ENCODE data around the gene SCAMP3. TPM values are rescaled to one million over a fixed set of nuclear protein-coding genes. Genes with fewer than 3 reads are reported as not detected.
A peak's percentile ranks its signal among the peaks of the same experiment; 100 is the strongest.
"Not testable (repeated sequence)": the region's sequence is repeated elsewhere in the genome, so short reads cannot be mapped to it uniquely, and the experiment has no call there.

Gene SCAMP3
- total RNA-seq, 2 experiments from 2014 or later = 77.9 to 84.2 TPM

DNA sequence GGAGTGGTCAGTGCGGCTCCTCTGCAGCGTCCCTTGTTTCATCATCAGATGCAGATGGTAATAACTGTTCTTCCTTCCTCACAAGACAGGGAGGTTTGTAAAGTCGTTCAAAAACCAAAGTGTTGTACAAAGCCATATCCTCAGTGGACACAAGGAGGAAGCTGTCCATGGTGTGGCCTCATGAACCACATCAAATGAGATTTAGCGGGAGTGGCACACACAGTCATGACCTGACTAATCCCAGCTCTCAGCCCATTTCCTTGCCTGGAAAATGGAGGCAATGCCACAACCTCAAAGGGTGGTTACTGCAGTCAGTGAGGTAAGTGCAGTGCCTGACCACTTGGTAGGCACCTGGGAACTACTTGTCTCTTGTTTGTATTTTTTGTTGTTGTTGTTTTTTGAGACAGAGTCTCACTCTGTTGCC lies 20.3 kb downstream of the SCAMP3 start:
- Mint-ChIP-seq H3K36me3 (ENCODE audit: low read depth) (peaks cover 28% of the 10 kb centered on the region), H3K4me1 (ENCODE audit: low read depth) (peaks cover 52% of the 10 kb centered on the region), H3K27me3 (ENCODE audit: low read depth) (peaks cover 2% of the 10 kb centered on the region), H3K27ac (peak overlapping the region; percentile 87), H3K4me3 (peak overlapping the region; percentile 87), H3K9me3 (ENCODE audit: insufficient read depth) (no peaks in the 10 kb centered on the region)
- ATAC-seq = no peak
- ChIA-PET POLR2A (interaction anchor here (0.6 to 4.0 kb wide), 4 partner anchors 14 to 225 kb away, joined by 3 to 22 read pairs (median 4); partner anchors contain the start of gene KRTCAP2), CTCF (interaction anchor here (0.8 to 4.2 kb wide), 6 partner anchors 9 to 81 kb away, joined by 3 to 25 read pairs (median 9); partner anchors contain the start of gene THBS3)
- DNase-seq = no peak

DNA sequence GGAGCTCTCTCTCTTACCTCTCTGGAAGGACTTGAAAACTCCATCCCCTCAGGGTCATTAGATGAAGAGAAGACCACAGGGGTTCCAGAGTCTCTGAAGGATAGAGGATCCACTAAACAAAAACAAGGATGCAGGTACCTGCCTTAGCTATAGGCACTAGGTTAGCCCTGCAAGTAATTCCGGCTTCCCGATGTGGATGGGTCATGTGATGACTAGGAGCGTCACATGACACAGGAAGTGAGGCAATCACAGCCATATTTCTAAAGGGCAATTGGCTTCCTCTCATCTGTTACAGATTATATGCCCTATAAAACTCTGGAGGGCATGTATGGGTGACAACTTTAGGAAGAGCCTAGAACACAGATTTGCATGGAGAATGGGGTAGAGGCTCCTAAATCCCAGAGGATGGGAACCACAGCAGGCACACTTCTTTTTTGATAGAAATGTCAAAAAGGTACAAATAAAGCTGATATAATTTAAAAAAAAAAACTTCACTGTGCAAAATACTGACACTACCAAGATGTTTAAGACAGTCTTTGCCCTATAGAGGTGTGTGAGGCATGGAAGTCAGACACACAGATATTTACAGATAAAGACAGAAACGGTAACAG lies 21.0 kb downstream of the SCAMP3 start:
- H3K27ac Mint-ChIP-seq = peak overlapping the region; percentile 87
- ChIA-PET POLR2A (interaction anchor here (0.6 to 4.0 kb wide), 5 partner anchors 13 to 226 kb away, joined by 3 to 22 read pairs (median 4); partner anchors contain the start of genes KRTCAP2, MTX1 and THBS3), CTCF (interaction anchor here (0.8 to 4.2 kb wide), 7 partner anchors 10 to 82 kb away, joined by 3 to 25 read pairs (median 7); partner anchors contain the start of genes KRTCAP2 and THBS3)
- no peaks in the 10 kb centered on the region for H3K9me3 Mint-ChIP-seq (ENCODE audit: insufficient read depth)
- H3K27me3 Mint-ChIP-seq (ENCODE audit: low read depth) = peaks cover 2% of the 10 kb centered on the region
- H3K4me1 Mint-ChIP-seq (ENCODE audit: low read depth) = peaks cover 53% of the 10 kb centered on the region
- DNase-seq = peak; percentile 84
- ATAC-seq = peak; percentile 26
- H3K4me3 Mint-ChIP-seq = peak overlapping the region; percentile 87
- H3K36me3 Mint-ChIP-seq (ENCODE audit: low read depth) = peaks cover 28% of the 10 kb centered on the region

DNA sequence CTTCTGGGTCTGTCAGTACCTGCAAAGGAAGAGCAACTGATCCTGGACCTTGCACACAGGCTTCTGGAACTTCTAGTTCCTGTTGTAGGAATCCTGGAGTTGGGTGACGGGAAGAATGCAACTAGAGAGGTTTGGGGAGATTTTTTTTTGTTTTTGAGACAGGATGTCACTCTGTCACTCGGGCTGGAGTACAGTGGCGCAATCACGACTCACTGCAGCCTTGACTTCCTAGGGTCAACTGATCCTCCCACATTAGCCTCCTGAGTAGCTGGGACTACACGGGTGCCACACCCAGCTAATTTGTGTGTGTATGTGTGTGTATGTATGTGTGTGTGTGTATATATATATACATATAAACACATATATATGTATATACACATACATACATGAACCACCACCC lies 25.7 kb downstream of the SCAMP3 start:
- ChIA-PET CTCF (no interaction called here), POLR2A (no interaction called here)
- H3K4me3 Mint-ChIP-seq = no peak overlapping the region
- H3K9me3 Mint-ChIP-seq (ENCODE audit: insufficient read depth) = no peaks in the 10 kb centered on the region
- ATAC-seq (no peak), DNase-seq (no peak)
- H3K36me3 Mint-ChIP-seq (ENCODE audit: low read depth) = peaks cover 28% of the 10 kb centered on the region
- H3K4me1 Mint-ChIP-seq (ENCODE audit: low read depth) = peaks cover 26% of the 10 kb centered on the region
- H3K27me3 Mint-ChIP-seq (ENCODE audit: low read depth) = no peaks in the 10 kb centered on the region
- H3K27ac Mint-ChIP-seq = no peak overlapping the region

DNA sequence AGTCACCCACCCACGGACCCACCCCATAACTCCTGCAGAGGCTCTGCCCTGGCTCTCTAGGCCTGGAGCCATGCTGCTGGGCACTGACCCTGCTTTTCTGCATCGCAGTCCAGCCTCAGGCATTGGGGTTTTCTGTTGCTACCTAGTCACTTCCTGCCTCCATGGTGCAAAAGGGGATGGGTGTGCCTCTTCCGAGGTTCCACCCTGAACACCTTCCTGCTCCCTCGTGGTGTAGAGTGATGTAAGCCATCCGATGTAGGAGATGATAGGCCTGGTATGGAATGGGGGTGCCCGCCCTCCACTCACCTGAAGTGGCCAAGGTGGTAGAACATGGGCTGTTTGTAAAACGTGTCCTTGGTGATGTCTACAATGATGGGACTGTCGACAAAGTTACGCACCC lies 26.8 kb downstream of the SCAMP3 start:
- POLR2A ChIA-PET; CTCF ChIA-PET; H3K9me3 Mint-ChIP-seq (ENCODE audit: insufficient read depth); H3K4me3 Mint-ChIP-seq; DNase-seq; H3K27me3 Mint-ChIP-seq (ENCODE audit: low read depth); ATAC-seq: not testable (repeated sequence)
- Mint-ChIP-seq H3K36me3 (ENCODE audit: low read depth) (peaks cover 24% of the 10 kb centered on the region), H3K4me1 (ENCODE audit: low read depth) (peaks cover 15% of the 10 kb centered on the region), H3K27ac (peak overlapping the region; percentile 65)

DNA sequence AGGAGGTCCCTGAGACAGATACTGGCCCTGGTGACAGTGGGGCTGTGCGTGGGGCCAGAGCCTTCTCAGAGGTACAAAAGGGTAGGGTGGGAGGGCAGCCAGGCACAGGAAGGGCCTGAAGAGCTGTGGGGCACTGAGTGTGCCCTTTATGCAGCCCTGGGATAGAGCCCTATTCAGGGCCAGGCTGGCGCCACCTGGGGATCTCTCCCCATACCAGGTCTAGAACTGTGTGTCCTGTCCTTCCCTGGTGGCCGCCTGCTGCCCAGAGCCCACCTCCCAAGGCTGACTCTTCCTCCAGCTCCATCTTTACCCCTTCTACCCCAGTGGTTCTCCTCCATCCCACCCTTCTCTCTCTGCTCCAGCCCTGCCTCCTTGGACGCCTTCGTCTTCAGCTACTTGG lies 28.7 kb downstream of the SCAMP3 start:
- POLR2A ChIA-PET; H3K9me3 Mint-ChIP-seq (ENCODE audit: insufficient read depth); ATAC-seq; H3K27me3 Mint-ChIP-seq (ENCODE audit: low read depth); CTCF ChIA-PET; DNase-seq; H3K27ac Mint-ChIP-seq; H3K4me3 Mint-ChIP-seq: not testable (repeated sequence)
- Mint-ChIP-seq H3K4me1 (ENCODE audit: low read depth) (peaks cover 13% of the 10 kb centered on the region), H3K36me3 (ENCODE audit: low read depth) (peaks cover 17% of the 10 kb centered on the region)

DNA sequence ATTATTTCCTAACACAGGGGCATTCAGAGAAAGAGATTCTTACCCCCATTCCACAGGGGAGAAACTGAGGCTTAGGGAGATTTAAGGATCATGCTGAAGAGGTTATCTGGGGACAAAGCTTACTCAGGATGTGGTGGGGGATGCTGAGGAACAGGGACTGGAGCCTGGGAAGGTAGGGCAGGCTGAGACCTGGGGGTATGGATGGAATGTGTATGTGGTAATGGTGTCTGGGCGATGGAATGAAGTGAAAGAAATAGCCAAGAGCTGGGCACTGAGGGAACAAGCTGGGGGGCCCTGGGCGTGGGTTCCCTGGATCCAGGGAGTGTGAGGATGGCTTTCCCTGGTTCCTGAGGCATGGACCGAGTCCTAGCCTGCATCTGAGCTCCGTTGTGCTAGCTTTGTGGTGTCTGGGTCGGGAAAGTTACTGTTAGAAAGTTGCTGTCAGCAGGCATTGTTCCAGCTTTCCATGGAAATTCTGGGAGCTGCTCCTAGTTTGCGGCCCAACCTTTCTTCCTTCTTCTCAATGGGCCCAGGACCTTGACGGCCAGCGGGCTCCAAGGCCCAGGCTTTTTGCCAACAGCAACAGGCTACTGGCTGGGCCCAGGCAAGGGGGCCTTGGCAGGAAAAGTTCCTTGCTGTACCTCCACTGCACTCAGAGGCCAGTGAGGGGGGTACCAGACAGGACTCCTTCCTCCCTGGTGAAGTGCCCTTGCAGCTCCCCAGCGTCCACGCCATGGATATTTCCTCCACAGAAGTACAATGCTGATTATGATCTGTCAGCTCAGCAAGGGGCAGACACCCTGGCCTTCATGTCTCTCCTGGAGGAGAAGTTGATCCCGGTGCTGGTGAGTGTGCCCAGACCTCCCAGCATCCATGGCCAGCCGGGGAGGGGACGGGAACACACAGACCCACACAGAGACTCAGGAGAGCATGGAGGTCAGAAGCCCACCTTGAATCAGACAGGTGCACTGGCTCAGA lies 29.9 kb downstream of the SCAMP3 start:
- not testable (repeated sequence) for H3K9me3 Mint-ChIP-seq (ENCODE audit: insufficient read depth); H3K27me3 Mint-ChIP-seq (ENCODE audit: low read depth); H3K4me3 Mint-ChIP-seq; ATAC-seq; H3K27ac Mint-ChIP-seq; DNase-seq
- Mint-ChIP-seq H3K36me3 (ENCODE audit: low read depth) (peaks cover 16% of the 10 kb centered on the region), H3K4me1 (ENCODE audit: low read depth) (peaks cover 21% of the 10 kb centered on the region)
- ChIA-PET POLR2A (interaction anchor here (1.2 kb wide), 1 partner anchor 12 kb away, joined by 4 read pairs; no protein-coding TSS in a partner anchor), CTCF (interaction anchor here (1.9 kb wide), 1 partner anchor 18 kb away, joined by 5 read pairs; no protein-coding TSS in a partner anchor)

DNA sequence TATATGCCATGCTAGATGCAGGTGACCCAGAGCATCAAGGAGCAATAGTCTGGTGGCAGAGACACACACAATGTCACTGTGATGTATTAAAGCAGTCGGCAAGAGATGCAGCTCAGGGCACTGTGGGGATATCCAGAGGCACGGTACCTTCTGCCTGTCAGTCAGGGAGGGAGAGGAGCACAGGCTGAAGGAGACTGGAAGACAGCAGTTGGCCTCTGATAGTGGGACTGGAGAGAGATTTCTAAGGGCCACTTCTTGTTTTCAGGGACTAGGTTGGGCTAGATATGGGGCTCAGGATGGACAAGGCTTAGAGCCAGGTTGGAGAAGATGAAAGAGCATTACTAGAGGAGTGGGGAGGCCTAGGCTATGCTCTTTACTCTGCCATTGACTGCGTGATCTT lies 30.9 kb downstream of the SCAMP3 start:
- ATAC-seq; H3K9me3 Mint-ChIP-seq (ENCODE audit: insufficient read depth); POLR2A ChIA-PET; DNase-seq; H3K4me3 Mint-ChIP-seq; H3K27ac Mint-ChIP-seq; H3K27me3 Mint-ChIP-seq (ENCODE audit: low read depth): not testable (repeated sequence)
- CTCF ChIA-PET = interaction anchor here (1.9 kb wide), 1 partner anchor 19 kb away, joined by 5 read pairs; no protein-coding TSS in a partner anchor
- Mint-ChIP-seq H3K4me1 (ENCODE audit: low read depth) (peaks cover 23% of the 10 kb centered on the region), H3K36me3 (ENCODE audit: low read depth) (peaks cover 11% of the 10 kb centered on the region)

DNA sequence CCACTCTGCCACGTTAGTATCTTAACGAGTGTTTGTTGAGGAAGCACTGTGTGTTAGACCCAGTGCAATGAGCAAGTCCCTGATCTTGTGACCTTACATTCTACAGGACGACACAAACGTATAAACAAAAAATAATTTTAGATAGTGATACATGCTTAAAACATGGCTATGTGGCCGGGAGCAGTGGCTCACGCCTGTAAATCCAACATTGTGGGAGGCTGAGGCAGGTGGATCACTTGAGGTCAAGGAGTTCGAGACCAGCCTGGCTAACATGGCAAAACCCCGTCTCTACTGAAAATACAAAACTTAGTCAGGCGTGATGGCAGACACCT lies 34.1 kb downstream of the SCAMP3 start:
- ATAC-seq (no peak), DNase-seq (no peak)
- H3K9me3 Mint-ChIP-seq (ENCODE audit: insufficient read depth) = no peaks in the 10 kb centered on the region
- ChIA-PET POLR2A (interaction anchor here (1.1 to 3.0 kb wide), 9 partner anchors 9 to 80 kb away, joined by 3 to 39 read pairs (median 7); partner anchors contain the start of genes FDPS, KRTCAP2, MTX1 and THBS3), CTCF (interaction anchor here (1.2 to 6.6 kb wide), 6 partner anchors 15 to 55 kb away, joined by 3 to 134 read pairs (median 20); partner anchors contain the start of genes KRTCAP2, MTX1 and THBS3)
- peak overlapping the region; percentile 94 for H3K27ac Mint-ChIP-seq
- no peaks in the 10 kb centered on the region for H3K27me3 Mint-ChIP-seq (ENCODE audit: low read depth)
- H3K36me3 Mint-ChIP-seq (ENCODE audit: low read depth) = peaks cover 12% of the 10 kb centered on the region
- H3K4me1 Mint-ChIP-seq (ENCODE audit: low read depth) = peaks cover 33% of the 10 kb centered on the region
- peak overlapping the region; percentile 91 for H3K4me3 Mint-ChIP-seq

DNA sequence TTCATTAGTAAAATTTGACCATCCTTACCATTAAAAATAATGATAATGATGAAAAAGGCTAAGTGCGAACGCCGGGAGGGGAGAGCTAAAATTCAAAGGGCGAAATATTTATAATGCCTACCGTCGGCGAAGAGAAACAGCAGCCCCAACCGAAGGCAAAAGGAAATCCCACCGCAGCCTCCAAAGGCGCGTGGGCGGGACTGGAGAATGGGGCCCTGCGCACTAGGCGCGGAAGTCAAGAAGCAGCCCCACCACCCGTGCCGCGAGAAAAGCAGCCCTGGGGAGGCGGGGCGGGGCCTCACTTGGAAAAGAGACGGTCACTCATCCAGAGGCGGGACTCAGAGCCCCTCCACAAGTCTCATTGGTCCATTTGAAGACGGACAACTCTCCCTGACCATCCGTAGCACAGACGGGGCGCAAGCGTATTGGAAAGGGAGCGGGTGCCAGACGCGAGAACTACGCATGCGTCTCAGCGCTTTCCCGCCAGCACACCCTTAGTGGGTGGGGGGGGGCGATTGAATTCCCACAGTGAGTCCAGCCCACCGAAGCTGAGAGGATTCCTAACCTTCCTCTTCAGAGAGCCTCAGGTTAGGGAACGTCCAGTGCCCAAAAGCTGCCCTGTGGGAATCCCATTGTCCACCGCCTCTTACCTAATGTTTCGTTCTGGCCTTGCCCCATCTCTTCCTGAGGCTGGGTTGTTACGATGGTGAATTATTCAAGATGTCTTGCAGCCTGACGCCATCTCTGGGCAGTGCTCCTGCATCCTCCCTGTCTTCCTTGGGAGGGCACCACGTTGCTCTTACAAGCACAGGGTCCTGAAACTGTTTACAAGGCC lies 34.7 kb downstream of the SCAMP3 start:
- ATAC-seq = peak; percentile 96
- CTCF ChIA-PET = interaction anchor here (0.7 to 6.6 kb wide), 17 partner anchors 9 to 518 kb away, joined by 3 to 134 read pairs (median 3); partner anchors contain the start of genes KRTCAP2, MTX1 and THBS3
- DNase-seq = peak; percentile 99
- peaks cover 33% of the 10 kb centered on the region for H3K4me1 Mint-ChIP-seq (ENCODE audit: low read depth)
- POLR2A ChIA-PET = interaction anchor here (0.6 to 3.0 kb wide), 13 partner anchors 8 to 566 kb away, joined by 3 to 39 read pairs (median 5); partner anchors contain the start of genes FDPS, KRTCAP2, MTX1 and THBS3
- no peaks in the 10 kb centered on the region for H3K27me3 Mint-ChIP-seq (ENCODE audit: low read depth)
- H3K9me3 Mint-ChIP-seq (ENCODE audit: insufficient read depth) = no peaks in the 10 kb centered on the region
- peak overlapping the region; percentile 91 for H3K4me3 Mint-ChIP-seq
- H3K27ac Mint-ChIP-seq = peak overlapping the region; percentile 94
- H3K36me3 Mint-ChIP-seq (ENCODE audit: low read depth) = peaks cover 12% of the 10 kb centered on the region

DNA sequence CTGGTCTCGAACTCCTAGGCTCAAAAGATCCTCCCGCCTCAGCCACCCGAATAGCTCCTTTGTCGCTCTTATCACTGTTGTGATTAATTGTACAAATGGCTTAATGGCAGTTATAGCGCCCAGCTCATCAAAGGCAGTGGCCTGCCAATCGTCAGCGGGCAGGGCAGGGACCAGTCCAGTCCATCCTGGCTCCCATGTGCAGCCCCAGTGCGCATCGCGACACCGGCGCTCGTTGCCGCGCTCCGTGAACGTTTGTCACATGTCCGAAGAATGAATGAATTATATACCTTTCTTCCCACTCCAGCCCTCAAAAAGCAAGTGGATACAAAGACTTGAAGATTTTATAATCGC lies 35.3 kb downstream of the SCAMP3 start:
- CTCF ChIA-PET = interaction anchor here (0.7 to 6.6 kb wide), 16 partner anchors 9 to 518 kb away, joined by 3 to 134 read pairs (median 4); partner anchors contain the start of genes KRTCAP2, MTX1 and THBS3
- Mint-ChIP-seq H3K4me1 (ENCODE audit: low read depth) (peaks cover 33% of the 10 kb centered on the region), H3K36me3 (ENCODE audit: low read depth) (peaks cover 12% of the 10 kb centered on the region), H3K9me3 (ENCODE audit: insufficient read depth) (no peaks in the 10 kb centered on the region), H3K27me3 (ENCODE audit: low read depth) (no peaks in the 10 kb centered on the region), H3K27ac (peak overlapping the region; percentile 94), H3K4me3 (peak overlapping the region; percentile 91)
- ATAC-seq (peak; percentile 45), DNase-seq (peak; percentile 70)
- POLR2A ChIA-PET = interaction anchor here (0.6 to 3.0 kb wide), 11 partner anchors 8 to 567 kb away, joined by 3 to 39 read pairs (median 5); partner anchors contain the start of genes MTX1 and THBS3

All from activated CD8-positive, alpha-beta T cell treated with anti-CD3 and anti-CD28 coated beads, Interleukin-2, amount 10 ng/mL, durations not matched to agents 7 days and 5 days (primary cell).